HG03103 (cell line): ENCODE measurements around the gene DNAH5.

Experiments
- ATAC-seq: cut with Tn5 transposase; IDR thresholded peaks from one replicate; pipeline ENCODE4 v1.9.1; 2021; ENCODE audit warnings: low read depth; ENCODE audit not compliant: unreplicated experiment

Gene DNAH5

GRCh38 chr5:13643196-13643595 lies 301.3 kb downstream of the DNAH5 start:
- ATAC-seq: no peak
